Mammary epithelial cell (primary cell): ENCODE measurements around the gene TRIM7.

Experiments
- CTCF ChIP-seq, 2 donors: IDR thresholded peaks in 1 of 2; conservative IDR thresholded peaks in 1 of 2; 2 replicates each; pipeline ENCODE4 v1.5.1; 2011 to 2012; ENCODE audit warnings: inconsistent platforms in 2 of 2, low read length in 2 of 2, mild to moderate bottlenecking in 2 of 2, control low read depth in 1 of 2, low read depth in 1 of 2; ENCODE audit not compliant: insufficient read depth in 1 of 2; ENCODE audit errors: extremely low read depth in 1 of 2
- EZH2 ChIP-seq: IDR thresholded peaks from 2 replicates; pipeline ENCODE4 v1.6.1; 2012; ENCODE audit warnings: low read length, inconsistent platforms, borderline replicate concordance

DNA sequence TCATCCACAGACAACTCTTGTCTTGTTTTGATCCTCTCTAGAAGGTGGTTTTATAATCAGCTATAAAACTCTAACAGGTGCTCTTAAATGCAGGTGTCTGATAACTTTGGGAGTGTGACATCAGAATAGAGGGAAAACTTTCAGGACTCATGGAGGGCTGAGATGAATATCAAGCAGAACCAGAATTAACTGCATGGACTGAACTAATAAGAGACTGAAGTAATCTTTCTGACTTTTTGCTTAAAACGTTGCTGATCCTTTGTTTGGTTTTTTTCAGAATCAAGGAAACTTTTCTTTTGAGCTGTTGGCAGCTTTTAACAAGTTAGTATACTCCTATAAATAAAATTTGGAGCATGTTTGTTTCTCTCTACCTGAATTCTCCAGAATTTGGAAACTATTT, 59.9 kb downstream of the TRIM7 start:
- TF ChIP-seq CTCF (conservative IDR thresholded peaks at IDR 0.05 in 1 of 2, IDR thresholded peaks at IDR 0.05 in 1 of 2; ENCODE audit: extremely low read depth in 1 of 2, insufficient read depth in 1 of 2, low read depth in 1 of 2, low read length in 2 of 2): no peak
- TF ChIP-seq EZH2: no peak
